Measurements from ENCODE around the gene CLTB. TPM values are rescaled to one million over a fixed set of nuclear protein-coding genes. Genes with fewer than 3 reads are reported as not detected.

The CLTB gene
- total RNA-seq, 1 experiment from 2014 or later: 34.5 TPM

- no peak overlapping the region for H2AFZ ChIP-seq (ENCODE audit: low read length)
- H3K27ac Mint-ChIP-seq: no peak overlapping the region
Observed at GRCh38 chr5:176436656-176437055, 20.3 kb upstream of the CLTB start.

More at GRCh38 chr5:176436656-176437055, 20.3 kb upstream of the CLTB start:
- no peak overlapping the region for H3K27ac ChIP-seq (ENCODE audit: insufficient read length, low read depth, low read length)
- Mint-ChIP-seq H3K36me3 (ENCODE audit: insufficient read depth in 1 of 3, low read depth in 3 of 3) (peaks cover 0 to 7% (median 2%) of the 10 kb centered on the region in 3 experiments; a peak in 3 of 7 replicates), H3K9me3 (peaks cover 16 to 17% of the 10 kb centered on the region in 2 experiments), H3K4me1 (peaks cover 9 to 10% of the 10 kb centered on the region in 2 experiments), H3K4me3 (no peak overlapping the region), H3K27me3 (ENCODE audit: low read depth) (peaks cover 13% of the 10 kb centered on the region)
- no peaks in the 10 kb centered on the region for H3K79me2 ChIP-seq (ENCODE audit: insufficient read depth, low read length)
- no peak for DNase-seq
- H3K79me1 ChIP-seq (ENCODE audit: insufficient read depth, low read depth, low read length, poor library complexity, severe bottlenecking): no peaks in the 10 kb centered on the region
- no peaks in the 10 kb centered on the region for H3K23me2 ChIP-seq (ENCODE audit: insufficient read length, low read depth, low read length, poor library complexity, severe bottlenecking)
- no peak overlapping the region for H4K8ac ChIP-seq (replicated peaks; ENCODE audit: insufficient read length, low read depth, low read length)
- no CpG with 5 or more reads among the region's 5 CpGs for WGBS (ENCODE audit: extremely low coverage, insufficient read length, low lambda C conversion rate)
- H3T11ph ChIP-seq (ENCODE audit: low read length): no peak overlapping the region
- H3K56ac ChIP-seq (ENCODE audit: insufficient read length, low read depth, low read length): no peak overlapping the region
- H3K4me1 ChIP-seq (ENCODE audit: insufficient read depth, low read length): 0 out of 2 replicates have a peak, but pooled peaks cover 3% of the 10 kb centered on the region
- no peak overlapping the region for H2BK12ac ChIP-seq (ENCODE audit: insufficient read length, low read depth, low read length)
- H3K18ac ChIP-seq (ENCODE audit: insufficient read length, low read depth, low read length): no peak overlapping the region
- no peaks in the 10 kb centered on the region for H3K9me3 ChIP-seq (ENCODE audit: control insufficient read depth, low read depth, low read length)
- H2BK15ac ChIP-seq (ENCODE audit: low read depth, low read length): no peak overlapping the region
- no peak overlapping the region for H2BK5ac ChIP-seq (ENCODE audit: insufficient read length, low read length)
- no peak overlapping the region for H4K5ac ChIP-seq (ENCODE audit: insufficient read length, low read depth, low read length)
- no peak overlapping the region for H3K9ac ChIP-seq (ENCODE audit: extremely low read depth, insufficient read length, low read length)
- TF ChIP-seq CTCF (conservative IDR thresholded peaks at IDR 0.05): no peak
- H4K20me1 ChIP-seq (ENCODE audit: control insufficient read depth, insufficient read depth, insufficient read length): no peaks in the 10 kb centered on the region
- no peaks in the 10 kb centered on the region for H3K27me3 ChIP-seq (ENCODE audit: insufficient read depth, low read length)
- H2BK120ac ChIP-seq (ENCODE audit: low read depth, low read length, poor library complexity, severe bottlenecking): no peak overlapping the region
- no peak overlapping the region for H3K23ac ChIP-seq (ENCODE audit: insufficient read length, low read depth, low read length)
- H2BK20ac ChIP-seq (ENCODE audit: low read depth, low read length, poor library complexity, severe bottlenecking): no peak overlapping the region
- no peak overlapping the region for H3K4ac ChIP-seq (ENCODE audit: low read depth, low read length)
- no peak overlapping the region for H3K4me2 ChIP-seq (ENCODE audit: insufficient read depth, insufficient read length, low read length)
- H2AK5ac ChIP-seq (ENCODE audit: insufficient read length, low read length): no peak overlapping the region
- H3K14ac ChIP-seq (ENCODE audit: insufficient read depth, low read length): no peak overlapping the region
- no peak overlapping the region for H4K91ac ChIP-seq (ENCODE audit: insufficient read length, low read depth, low read length)

Measured in H9 (cell line).